ENCODE results near the gene UBE2J1. TPM values are rescaled to one million over a fixed set of nuclear protein-coding genes. Genes with fewer than 3 reads are reported as not detected.

UBE2J1 gene
- total and polyA plus RNA-seq, 2 donors (not counting 3 experiments of a cell fraction or from before 2014, with no cell fraction given), result 44.4 to 96.6 TPM

DNA sequence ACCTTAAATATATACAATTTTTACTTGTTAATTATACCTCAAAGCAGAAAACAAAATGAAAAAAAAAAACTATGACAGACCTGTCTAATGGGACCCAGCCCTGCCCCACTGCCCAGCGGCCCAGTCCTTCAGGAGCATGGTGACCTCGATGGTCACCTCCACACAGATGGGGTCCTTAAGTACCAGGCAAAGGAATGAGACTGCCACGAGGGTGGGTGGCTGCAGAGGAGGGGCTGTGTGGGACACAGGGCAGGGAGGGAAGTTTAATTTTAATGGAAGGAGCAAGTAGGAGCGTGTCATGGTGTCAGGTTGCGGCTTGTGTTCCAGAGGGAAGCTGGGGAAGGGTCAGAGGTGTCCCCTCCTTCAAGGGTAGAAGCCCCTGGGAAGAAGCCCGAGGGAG lies 66.0 kb downstream of the UBE2J1 start:
- Histone ChIP-seq H3K27me3 (ENCODE audit: control insufficient read depth in 2 of 2, insufficient read depth in 2 of 2, low read length in 2 of 2) (no peaks in the 10 kb centered on the region), H4K20me1 (replicated peaks; ENCODE audit: control insufficient read depth, extremely low read depth, insufficient read depth, low read length) (no peaks in the 10 kb centered on the region), H3K4me2 (ENCODE audit: insufficient read depth, low read length) (no peak overlapping the region), H3K9me3 (replicated peaks; ENCODE audit: control insufficient read depth, insufficient read depth, low read length) (no peaks in the 10 kb centered on the region), H3K79me2 (ENCODE audit: control insufficient read depth, insufficient read depth, low read length) (no peaks in the 10 kb centered on the region), H3K9me1 (replicated peaks; ENCODE audit: control insufficient read depth, extremely low read depth, insufficient read depth, low read length) (no peaks in the 10 kb centered on the region), H3K9ac (replicated peaks; ENCODE audit: extremely low read depth, insufficient read depth, low read length) (no peak overlapping the region), H3K4me3 (replicated peaks in 1 of 3; ENCODE audit: insufficient read depth in 1 of 3, low read depth in 1 of 3, low read length in 3 of 3) (no peak overlapping the region), H3K27ac (ENCODE audit: insufficient read depth, low read depth, low read length) (no peak overlapping the region), H3K36me3 (ENCODE audit: control insufficient read depth in 2 of 2, extremely low read depth in 1 of 2, insufficient read depth in 2 of 2, low read length in 2 of 2) (no peaks in the 10 kb centered on the region), H3K4me1 (ENCODE audit: control insufficient read depth, extremely low read depth, insufficient read depth, low read length) (peaks cover 4% of the 10 kb centered on the region), H2AFZ (ENCODE audit: low read depth, low read length) (no peak overlapping the region)
- intact Hi-C loops (cut with micrococcal nuclease), result no loop called here
- no TSS peak for BruUV-seq (replicated peaks)
- ChIA-PET CTCF (interaction anchor here (0.7 to 1.4 kb wide), 2 partner anchors 18 to 26 kb away, joined by 3 read pairs; no protein-coding TSS in a partner anchor), POLR2A (no interaction called here)
- DNase-seq (ENCODE audit: low read depth, low spot score), result no peak
- FAIRE-seq, result no peak
- dilution Hi-C loops (cut with MboI; ENCODE audit: extremely low pct_ligation_motif_present, low sequenced_read_pairs), result no loop called here
- TF ChIP-seq EZH2 (IDR thresholded peaks at IDR 0.05; ENCODE audit: borderline replicate concordance, low read depth, low read length, severe bottlenecking) (no peak), GATA2 (IDR thresholded peaks at IDR 0.05; ENCODE audit: insufficient read depth, insufficient read length, low read depth, low read length) (no peak), JUN (IDR thresholded peaks at IDR 0.05; ENCODE audit: borderline replicate concordance, insufficient read depth, insufficient read length, low read depth) (no peak), POLR2AphosphoS5 (IDR thresholded peaks at IDR 0.05; ENCODE audit: insufficient read depth, low read depth, low read length) (no peak), MYC (IDR thresholded peaks at IDR 0.05; ENCODE audit: low read depth, low read length) (no peak), POLR2A (IDR thresholded peaks at IDR 0.05; ENCODE audit: low read depth, low read length) (no peak), FOS (IDR thresholded peaks at IDR 0.05; ENCODE audit: borderline replicate concordance, insufficient read depth, low read length) (no peak)
- TF ChIP-seq, protein P1, sequence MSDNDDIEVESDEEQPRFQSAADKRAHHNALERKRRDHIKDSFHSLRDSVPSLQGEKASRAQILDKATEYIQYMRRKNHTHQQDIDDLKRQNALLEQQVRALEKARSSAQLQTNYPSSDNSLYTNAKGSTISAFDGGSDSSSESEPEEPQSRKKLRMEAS (IDR thresholded peaks at IDR 0.05; ENCODE audit: insufficient read depth, insufficient read length), result no peak
- TF ChIP-seq, protein P2, sequence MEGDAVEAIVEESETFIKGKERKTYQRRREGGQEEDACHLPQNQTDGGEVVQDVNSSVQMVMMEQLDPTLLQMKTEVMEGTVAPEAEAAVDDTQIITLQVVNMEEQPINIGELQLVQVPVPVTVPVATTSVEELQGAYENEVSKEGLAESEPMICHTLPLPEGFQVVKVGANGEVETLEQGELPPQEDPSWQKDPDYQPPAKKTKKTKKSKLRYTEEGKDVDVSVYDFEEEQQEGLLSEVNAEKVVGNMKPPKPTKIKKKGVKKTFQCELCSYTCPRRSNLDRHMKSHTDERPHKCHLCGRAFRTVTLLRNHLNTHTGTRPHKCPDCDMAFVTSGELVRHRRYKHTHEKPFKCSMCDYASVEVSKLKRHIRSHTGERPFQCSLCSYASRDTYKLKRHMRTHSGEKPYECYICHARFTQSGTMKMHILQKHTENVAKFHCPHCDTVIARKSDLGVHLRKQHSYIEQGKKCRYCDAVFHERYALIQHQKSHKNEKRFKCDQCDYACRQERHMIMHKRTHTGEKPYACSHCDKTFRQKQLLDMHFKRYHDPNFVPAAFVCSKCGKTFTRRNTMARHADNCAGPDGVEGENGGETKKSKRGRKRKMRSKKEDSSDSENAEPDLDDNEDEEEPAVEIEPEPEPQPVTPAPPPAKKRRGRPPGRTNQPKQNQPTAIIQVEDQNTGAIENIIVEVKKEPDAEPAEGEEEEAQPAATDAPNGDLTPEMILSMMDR (IDR thresholded peaks at IDR 0.05; ENCODE audit: extremely low read depth in 1 of 2, insufficient read depth in 1 of 2, low read depth in 1 of 2, low read length in 2 of 2), result no peak

All from endothelial cell of umbilical vein (primary cell).